Measurements from ENCODE around the gene PTGDS. TPM values are rescaled to one million over a fixed set of nuclear protein-coding genes. Genes with fewer than 3 reads are reported as not detected.

The PTGDS gene
- total RNA-seq, 1 experiment from 2014 or later: 1.1 TPM

- Mint-ChIP-seq H3K27me3 (ENCODE audit: insufficient read depth, unreplicated experiment) (no peaks in the 10 kb centered on the region), H3K9me3 (ENCODE audit: unreplicated experiment) (no peaks in the 10 kb centered on the region), H3K4me3 (ENCODE audit: unreplicated experiment) (peak overlapping the region; percentile 84), H3K36me3 (ENCODE audit: insufficient read depth, unreplicated experiment) (no peaks in the 10 kb centered on the region), H3K4me1 (ENCODE audit: insufficient read depth, unreplicated experiment) (no peaks in the 10 kb centered on the region), H3K27ac (ENCODE audit: low read depth, unreplicated experiment) (no peak overlapping the region)
- BruUV-seq (replicated peaks): no TSS peak
- ChIA-PET POLR2A (interaction anchor here (1.4 kb wide), 1 partner anchor 14 kb away, joined by 4 read pairs; no protein-coding TSS in a partner anchor), CTCF (interaction anchor here (0.6 to 1.3 kb wide), 2 partner anchors 78 to 157 kb away, joined by 3 to 6 read pairs; no protein-coding TSS in a partner anchor)
- TF ChIP-seq CTCF (IDR thresholded peaks at IDR 0.05; ENCODE audit: unreplicated experiment): no peak
- intact Hi-C loops (cut with micrococcal nuclease): no loop called here
- no peak for DNase-seq (ENCODE audit: unreplicated experiment)
Measured at GRCh38 chr9:136950656-136951276, 26.5 kb upstream of the PTGDS start.

GRCh38 chr9:136951541-136952320 is 25.6 kb upstream of the PTGDS start, which contains the start of gene LCN12:
TSS of gene LCN12 (plus strand) at chr9:136952273. CDS start at chr9:136952328, 55 bp downstream.
- H3K27ac Mint-ChIP-seq (ENCODE audit: low read depth, unreplicated experiment): no peak within 1 kb of the TSS
- no peaks in the 10 kb centered on the region for H3K4me1 Mint-ChIP-seq (ENCODE audit: insufficient read depth, unreplicated experiment)
- H3K9me3 Mint-ChIP-seq (ENCODE audit: unreplicated experiment): peaks cover 6% of the 10 kb centered on the region
- H3K4me3 Mint-ChIP-seq (ENCODE audit: unreplicated experiment): no peak within 1 kb of the TSS
- no peak for DNase-seq (ENCODE audit: unreplicated experiment)
- no TSS peak for BruUV-seq (replicated peaks)
- TF ChIP-seq CTCF (IDR thresholded peaks at IDR 0.05; ENCODE audit: unreplicated experiment): no peak
- intact Hi-C loops (cut with micrococcal nuclease): no loop called here
- ChIA-PET POLR2A (no interaction called here), CTCF (interaction anchor here (0.6 kb wide), 2 partner anchors 158 to 433 kb away, joined by 3 to 6 read pairs; no protein-coding TSS in a partner anchor)
- no peaks in the 10 kb centered on the region for H3K36me3 Mint-ChIP-seq (ENCODE audit: insufficient read depth, unreplicated experiment)
- no peaks in the 10 kb centered on the region for H3K27me3 Mint-ChIP-seq (ENCODE audit: insufficient read depth, unreplicated experiment)

GRCh38 chr9:136952321-136952850 is 24.9 kb upstream of the PTGDS start:
- no peak for TF ChIP-seq CTCF (IDR thresholded peaks at IDR 0.05; ENCODE audit: unreplicated experiment)
- no peaks in the 10 kb centered on the region for H3K27me3 Mint-ChIP-seq (ENCODE audit: insufficient read depth, unreplicated experiment)
- no TSS peak for BruUV-seq (replicated peaks)
- CTCF ChIA-PET: interaction anchor here (0.6 to 1.6 kb wide), 2 partner anchors 10 to 432 kb away, joined by 3 read pairs; no protein-coding TSS in a partner anchor
- no peaks in the 10 kb centered on the region for H3K36me3 Mint-ChIP-seq (ENCODE audit: insufficient read depth, unreplicated experiment)
- intact Hi-C loops (cut with micrococcal nuclease): no loop called here
- H3K4me1 Mint-ChIP-seq (ENCODE audit: insufficient read depth, unreplicated experiment): no peaks in the 10 kb centered on the region
- H3K27ac Mint-ChIP-seq (ENCODE audit: low read depth, unreplicated experiment): no peak overlapping the region
- POLR2A ChIA-PET: no interaction called here
- peaks cover 10% of the 10 kb centered on the region for H3K9me3 Mint-ChIP-seq (ENCODE audit: unreplicated experiment)
- H3K4me3 Mint-ChIP-seq (ENCODE audit: unreplicated experiment): no peak overlapping the region
- no peak for DNase-seq (ENCODE audit: unreplicated experiment)
